HL-60 (cell line): Measurements from ENCODE around the gene ASF1B.

Experiments
- GABPA ChIP-seq: IDR thresholded peaks from 2 replicates; pipeline ENCODE4 v1.6.1; 2012; ENCODE audit warnings: low read depth
- POLR2AphosphoS5 ChIP-seq: IDR thresholded peaks from 2 replicates; pipeline ENCODE4 v1.6.1; 2012; ENCODE audit warnings: low read depth
- TF ChIP-seq, protein P1 (sequence below): IDR thresholded peaks from one replicate; pipeline ENCODE4 v1.5.1; 2011; ENCODE audit warnings: low read length, control low read depth, inconsistent platforms; ENCODE audit not compliant: insufficient read depth
- TF ChIP-seq, protein P2 (sequence below): IDR thresholded peaks from 2 replicates; pipeline ENCODE4 v1.6.1; 2012; ENCODE audit warnings: low read depth; ENCODE audit not compliant: insufficient replicate concordance

DNA sequence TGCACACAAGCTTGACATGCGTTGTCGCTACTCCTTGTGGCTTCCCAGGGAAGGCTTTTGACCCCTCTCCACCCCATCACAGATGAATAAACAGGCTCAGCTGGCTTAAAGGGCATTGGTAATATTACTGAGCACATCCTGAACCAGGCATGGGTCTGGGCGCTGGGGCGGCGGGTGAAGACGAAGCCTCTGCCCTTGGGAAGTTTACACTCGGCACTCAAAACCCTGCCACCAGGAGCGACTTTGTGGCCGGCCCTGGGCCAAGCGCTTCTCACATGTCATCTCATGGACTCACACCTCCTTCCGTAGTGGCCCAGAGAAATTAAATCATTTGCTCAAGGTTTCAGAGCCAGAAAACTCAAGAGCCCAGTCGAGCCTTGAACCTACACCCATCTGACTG is 32.6 kb upstream of the ASF1B start:
- TF ChIP-seq, protein P1, sequence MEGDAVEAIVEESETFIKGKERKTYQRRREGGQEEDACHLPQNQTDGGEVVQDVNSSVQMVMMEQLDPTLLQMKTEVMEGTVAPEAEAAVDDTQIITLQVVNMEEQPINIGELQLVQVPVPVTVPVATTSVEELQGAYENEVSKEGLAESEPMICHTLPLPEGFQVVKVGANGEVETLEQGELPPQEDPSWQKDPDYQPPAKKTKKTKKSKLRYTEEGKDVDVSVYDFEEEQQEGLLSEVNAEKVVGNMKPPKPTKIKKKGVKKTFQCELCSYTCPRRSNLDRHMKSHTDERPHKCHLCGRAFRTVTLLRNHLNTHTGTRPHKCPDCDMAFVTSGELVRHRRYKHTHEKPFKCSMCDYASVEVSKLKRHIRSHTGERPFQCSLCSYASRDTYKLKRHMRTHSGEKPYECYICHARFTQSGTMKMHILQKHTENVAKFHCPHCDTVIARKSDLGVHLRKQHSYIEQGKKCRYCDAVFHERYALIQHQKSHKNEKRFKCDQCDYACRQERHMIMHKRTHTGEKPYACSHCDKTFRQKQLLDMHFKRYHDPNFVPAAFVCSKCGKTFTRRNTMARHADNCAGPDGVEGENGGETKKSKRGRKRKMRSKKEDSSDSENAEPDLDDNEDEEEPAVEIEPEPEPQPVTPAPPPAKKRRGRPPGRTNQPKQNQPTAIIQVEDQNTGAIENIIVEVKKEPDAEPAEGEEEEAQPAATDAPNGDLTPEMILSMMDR = no peak
- TF ChIP-seq GABPA = no peak
- TF ChIP-seq, protein P2, sequence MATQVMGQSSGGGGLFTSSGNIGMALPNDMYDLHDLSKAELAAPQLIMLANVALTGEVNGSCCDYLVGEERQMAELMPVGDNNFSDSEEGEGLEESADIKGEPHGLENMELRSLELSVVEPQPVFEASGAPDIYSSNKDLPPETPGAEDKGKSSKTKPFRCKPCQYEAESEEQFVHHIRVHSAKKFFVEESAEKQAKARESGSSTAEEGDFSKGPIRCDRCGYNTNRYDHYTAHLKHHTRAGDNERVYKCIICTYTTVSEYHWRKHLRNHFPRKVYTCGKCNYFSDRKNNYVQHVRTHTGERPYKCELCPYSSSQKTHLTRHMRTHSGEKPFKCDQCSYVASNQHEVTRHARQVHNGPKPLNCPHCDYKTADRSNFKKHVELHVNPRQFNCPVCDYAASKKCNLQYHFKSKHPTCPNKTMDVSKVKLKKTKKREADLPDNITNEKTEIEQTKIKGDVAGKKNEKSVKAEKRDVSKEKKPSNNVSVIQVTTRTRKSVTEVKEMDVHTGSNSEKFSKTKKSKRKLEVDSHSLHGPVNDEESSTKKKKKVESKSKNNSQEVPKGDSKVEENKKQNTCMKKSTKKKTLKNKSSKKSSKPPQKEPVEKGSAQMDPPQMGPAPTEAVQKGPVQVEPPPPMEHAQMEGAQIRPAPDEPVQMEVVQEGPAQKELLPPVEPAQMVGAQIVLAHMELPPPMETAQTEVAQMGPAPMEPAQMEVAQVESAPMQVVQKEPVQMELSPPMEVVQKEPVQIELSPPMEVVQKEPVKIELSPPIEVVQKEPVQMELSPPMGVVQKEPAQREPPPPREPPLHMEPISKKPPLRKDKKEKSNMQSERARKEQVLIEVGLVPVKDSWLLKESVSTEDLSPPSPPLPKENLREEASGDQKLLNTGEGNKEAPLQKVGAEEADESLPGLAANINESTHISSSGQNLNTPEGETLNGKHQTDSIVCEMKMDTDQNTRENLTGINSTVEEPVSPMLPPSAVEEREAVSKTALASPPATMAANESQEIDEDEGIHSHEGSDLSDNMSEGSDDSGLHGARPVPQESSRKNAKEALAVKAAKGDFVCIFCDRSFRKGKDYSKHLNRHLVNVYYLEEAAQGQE = no peak
- no peak for TF ChIP-seq POLR2AphosphoS5
